A549 (cell line): ENCODE results near the gene RAD51B. TPM values are rescaled to one million over a fixed set of nuclear protein-coding genes. Genes with fewer than 3 reads are reported as not detected.
"Not testable (repeated sequence)": the region's sequence is repeated elsewhere in the genome, so short reads cannot be mapped to it uniquely, and the experiment has no call there.

Source experiments
- ATAC-seq, 2 experiments: fragments of 200-7000 bp in 1 of 2; fragments of >200 bp in 1 of 2; cut with Nextera tagmentation in 1 of 2; cut with Tn5 transposase in 1 of 2; 3 replicates each; pipeline versions ENCODE4 v1.8.0 to v1.9.1; 2018 to 2020; ENCODE audit warnings: mild to moderate bottlenecking in 1 of 2, moderate library complexity in 1 of 2
- CTCF ChIA-PET: fragments of 300-600 bp; sonication (Branson Sonifier 250); formaldehyde crosslinking; extraction: SDS; loops from one replicate; lab custom pipeline; 2021; ENCODE audit warnings: antibody characterized with exemption, inconsistent platforms; lab: Yijun Ruan, JAX
- POLR2A ChIA-PET: fragments of 350-600 bp; formaldehyde crosslinking; extraction: SDS; loops from one replicate; lab custom pipeline; 2021; ENCODE audit warnings: antibody characterized with exemption, inconsistent platforms; lab: Yijun Ruan, JAX
- DNase-seq, 2 experiments: peaks; one replicate each; pipeline versions ENCODE4 v3.0.0 to v3.0.0-alpha.2; 2011 to 2016; ENCODE audit warnings: low read depth in 1 of 2, low spot score in 1 of 2
- FAIRE-seq: peaks from 2 replicates; lab custom pipeline; 2011; peaks lifted over from hg19 to GRCh38; lab: Jason Lieb, UNC
- H3K27ac ChIP-seq, 2 experiments: fragments of >200 bp; sonication (Bioruptor Twin); formaldehyde crosslinking; 3 replicates each; pipeline ENCODE4 v1.5.1; 2016 to 2017
- H3K4me1 ChIP-seq: fragments of >200 bp; sonication (Bioruptor Twin); formaldehyde crosslinking; 3 replicates; pipeline ENCODE4 v1.6.1; 2016
- H3K4me2 ChIP-seq: fragments of >200 bp; sonication (Bioruptor Twin); formaldehyde crosslinking; 3 replicates; pipeline ENCODE4 v1.6.1; 2016
- H3K4me3 ChIP-seq: fragments of >200 bp; sonication (Bioruptor Twin); formaldehyde crosslinking; 3 replicates; pipeline ENCODE4 v1.5.1; 2016
- H3K9me3 ChIP-seq: fragments of >200 bp; sonication (Bioruptor Twin); formaldehyde crosslinking; 3 replicates; pipeline ENCODE4 v1.6.1; 2016
- BHLHE40 ChIP-seq: IDR thresholded peaks from 2 replicates; pipeline ENCODE4 v1.6.1; 2012; ENCODE audit warnings: low read depth, low read length, inconsistent platforms
- CHD4 ChIP-seq: fragments of 200-600 bp; sonication (generic); IDR thresholded peaks from 2 replicates; pipeline ENCODE4 v1.6.1; 2016; ENCODE audit warnings: antibody characterized with exemption, mild to moderate bottlenecking, borderline replicate concordance
- EP300 ChIP-seq, 2 experiments: fragments of >200 bp; sonication (Bioruptor Twin); formaldehyde crosslinking; IDR thresholded peaks; 2 replicates in 1 of 2; 3 replicates in 1 of 2; pipeline ENCODE4 v1.6.1; 2016 to 2017
- HEYL ChIP-seq: fragments of 250-450 bp; sonication (Bioruptor Pico); IDR thresholded peaks from 2 replicates; pipeline ENCODE4 v1.8.0; 2021; ENCODE audit warnings: mild to moderate bottlenecking, moderate library complexity
- HOXB5 ChIP-seq: fragments of 250-450 bp; sonication (Bioruptor Pico); IDR thresholded peaks from 2 replicates; pipeline ENCODE4 v1.5.0; 2020; ENCODE audit warnings: mild to moderate bottlenecking, moderate library complexity
- JUNB ChIP-seq: fragments of >200 bp; sonication (Bioruptor Twin); formaldehyde crosslinking; IDR thresholded peaks from 2 replicates; pipeline ENCODE4 v1.6.1; 2016
- MAFK ChIP-seq: fragments of 450-650 bp; IDR thresholded peaks from 2 replicates; pipeline ENCODE4 v1.6.1; 2014; ENCODE audit not compliant: partially characterized antibody
- MAZ ChIP-seq: fragments of 150-350 bp; IDR thresholded peaks from 2 replicates; pipeline ENCODE4 v1.6.1; 2014; ENCODE audit warnings: antibody characterized with exemption, low read depth, low read length, borderline replicate concordance
- NR3C1 ChIP-seq: fragments of >200 bp; sonication (Bioruptor Twin); formaldehyde crosslinking; IDR thresholded peaks from 3 replicates; pipeline ENCODE4 v1.6.1; 2017
- PBX3 ChIP-seq: IDR thresholded peaks from 2 replicates; pipeline ENCODE4 v1.6.1; 2012
- POLR2A ChIP-seq: IDR thresholded peaks from 2 replicates; pipeline ENCODE4 v1.6.1; 2012; ENCODE audit warnings: mild to moderate bottlenecking, low read length
- POLR2AphosphoS2 ChIP-seq: conservative IDR thresholded peaks from 2 replicates; pipeline ENCODE4 v1.6.1; 2012; ENCODE audit warnings: low read length, improper control_type of control experiment, inconsistent platforms
- RAD21 ChIP-seq, 2 experiments: fragments of >200 bp in 1 of 2; sonication (Bioruptor Twin) in 1 of 2; formaldehyde crosslinking in 1 of 2; IDR thresholded peaks in 1 of 2; conservative IDR thresholded peaks in 1 of 2; 2 replicates in 1 of 2; 3 replicates in 1 of 2; pipeline ENCODE4 v1.6.1; 2012 to 2018; ENCODE audit warnings: inconsistent platforms in 1 of 2
- SMC3 ChIP-seq: fragments of >200 bp; sonication (Bioruptor Twin); formaldehyde crosslinking; IDR thresholded peaks from 3 replicates; pipeline ENCODE4 v1.6.1; 2018; ENCODE audit warnings: inconsistent platforms
- USF2 ChIP-seq: fragments of 450-650 bp; IDR thresholded peaks from 2 replicates; pipeline ENCODE4 v1.6.1; 2014; ENCODE audit warnings: antibody characterized with exemption
- ZNF302 ChIP-seq: fragments of 250-450 bp; sonication (Bioruptor Pico); IDR thresholded peaks from 2 replicates; pipeline ENCODE4 v1.9.0; 2021; ENCODE audit warnings: inconsistent platforms, mild to moderate bottlenecking, moderate library complexity
- WGBS: methylation state at CpG from one replicate; pipeline ENCODE4 v1.1.6; 2017; ENCODE audit errors: missing lambda C conversion rate; 5-methylcytosine and 5-hydroxymethylcytosine counted together
- polyA plus RNA-seq, 4 experiments: library from polyadenylated mRNA; depleted of rRNA in 3 of 4; stranded (reverse); fragments of >200 nt; fragmentation: RNase III in 1 of 4; extraction: RNeasy Plus Mini Kit Qiagen cat#74134 plus additional on column Dnase treatment in 1 of 4; gene quantifications; 2 replicates in 3 of 4; 3 replicates in 1 of 4; pipeline ENCODE4 v1.2.3, GENCODE V29; 2011 to 2017

RAD51B gene
- polyA plus RNA-seq, 2 of the 4 experiments (the other 2 are of a cell fraction): 7.2 to 10.8 TPM

- H3K4me2 ChIP-seq: no peak overlapping the region
- no peak for DNase-seq
- POLR2A ChIA-PET: no interaction called here
- no peak for TF ChIP-seq ZNF302 (CRISPR knock-in tag)
- no peak for TF ChIP-seq POLR2A
- WGBS: 96% methylated on average over 6 of the region's 6 CpGs
- H3K4me1 ChIP-seq: peaks cover 16% of the 10 kb centered on the region
- CTCF ChIA-PET: interaction anchor here (1.1 to 1.7 kb wide), 2 partner anchors 10 to 116 kb away, joined by 3 read pairs; no protein-coding TSS in a partner anchor
- no peaks in the 10 kb centered on the region for H3K9me3 ChIP-seq
- no peak for ATAC-seq
- peak overlapping the region in 1 of 2 experiments; percentile 62; a peak in 3 of 6 replicates for H3K27ac ChIP-seq
- no peak overlapping the region for H3K4me3 ChIP-seq
- FAIRE-seq: no peak
Observed at GRCh38 chr14:68284834-68285233, 465.3 kb downstream of the RAD51B start.

GRCh38 chr14:68285421-68286179 lies 466.0 kb downstream of the RAD51B start:
- DNase-seq: no peak
- H3K4me1 ChIP-seq: peaks cover 14% of the 10 kb centered on the region; the same call in 2 of the 3 replicates

GRCh38 chr14:68286667-68287066 lies 467.1 kb downstream of the RAD51B start:
- DNase-seq (no peak), ATAC-seq (no peak), FAIRE-seq (no peak)
- Histone ChIP-seq H3K4me1 (peaks cover 14% of the 10 kb centered on the region; the same call in 2 of the 3 replicates), H3K9me3 (no peaks in the 10 kb centered on the region), H3K4me3 (no peak overlapping the region), H3K27ac (peak overlapping the region in 1 of 2 experiments; percentile 40; a peak in 2 of 6 replicates), H3K4me2 (no peak overlapping the region)
- POLR2A ChIA-PET: no interaction called here
- TF ChIP-seq RAD21 (conservative IDR thresholded peaks at IDR 0.05 in 1 of 2, IDR thresholded peaks at IDR 0.05 in 1 of 2) (no peak), MAFK (no peak), POLR2AphosphoS2 (no peak), CHD4 (no peak), SMC3 (no peak), USF2 (no peak), BHLHE40 (no peak), MAZ (no peak), HEYL (CRISPR knock-in tag) (no peak), PBX3 (no peak)
- CTCF ChIA-PET: interaction anchor here (0.8 to 1.7 kb wide), 4 partner anchors 11 to 488 kb away, joined by 3 to 4 read pairs (median 3); no protein-coding TSS in a partner anchor

More at GRCh38 chr14:68285421-68286179, 466.0 kb downstream of the RAD51B start:
- ChIA-PET CTCF (interaction anchor here (1.1 to 1.7 kb wide), 3 partner anchors 10 to 116 kb away, joined by 3 to 4 read pairs (median 3); no protein-coding TSS in a partner anchor), POLR2A (no interaction called here)
- peak overlapping the region in 1 of 2 experiments; percentile 62; a peak in 3 of 6 replicates for H3K27ac ChIP-seq
- no peaks in the 10 kb centered on the region for H3K9me3 ChIP-seq
- WGBS: 95% methylated on average over 11 of the region's 11 CpGs
- ATAC-seq (no peak), FAIRE-seq (no peak)
- no peak overlapping the region for H3K4me3 ChIP-seq
- no peak overlapping the region for H3K4me2 ChIP-seq
- TF ChIP-seq POLR2A (no peak), JUNB (no peak), RAD21 (conservative IDR thresholded peaks at IDR 0.05 in 1 of 2, IDR thresholded peaks at IDR 0.05 in 1 of 2) (no peak), ZNF302 (CRISPR knock-in tag) (no peak), NR3C1 (no peak), HOXB5 (CRISPR knock-in tag) (no peak), EP300 (IDR thresholded peaks at IDR 0.05) (no peak)

- DNase-seq, H3K4me3 ChIP-seq, H3K4me1 ChIP-seq, ATAC-seq, FAIRE-seq, H3K4me2 ChIP-seq, POLR2A ChIA-PET, H3K9me3 ChIP-seq, H3K27ac ChIP-seq: not testable (repeated sequence)
- CTCF ChIA-PET: interaction anchor here (1.0 kb wide), 1 partner anchor 9 kb away, joined by 3 read pairs; no protein-coding TSS in a partner anchor
- WGBS: 86% methylated on average over 3 of the region's 3 CpGs
Observed at GRCh38 chr14:68289452-68289851, 469.9 kb downstream of the RAD51B start.
